GM23338 (cell line): ENCODE results near the gene DNAJC17. TPM values are rescaled to one million over a fixed set of nuclear protein-coding genes. Genes with fewer than 3 reads are reported as not detected.

ENCODE experiments used
- ATAC-seq: fragments of 200-7000 bp; cut with Tn5 transposase; 3 replicates; pipeline ENCODE4 v1.9.1; 2020
- DNase-seq: peaks from one replicate; pipeline ENCODE4 v3.0.0-alpha.2; 2015; ENCODE audit warnings: low spot score
- H2AFZ ChIP-seq: fragments of 200-600 bp; sonication (generic); 2 replicates; pipeline ENCODE4 v1.8.0; 2016; ENCODE audit warnings: antibody characterized with exemption, mild to moderate bottlenecking, moderate library complexity
- H3F3A ChIP-seq: fragments of 200-600 bp; sonication (generic); replicated peaks from 2 replicates; pipeline ENCODE4 v1.8.0; 2017; ENCODE audit warnings: antibody characterized with exemption, mixed run types, low read depth
- H3K27ac ChIP-seq: fragments of 200-600 bp; sonication (generic); 2 replicates; pipeline ENCODE4 v1.6.1; 2016; ENCODE audit warnings: low read depth
- H3K27me3 ChIP-seq: fragments of 200-600 bp; sonication (generic); 2 replicates; pipeline ENCODE4 v1.8.0; 2016; ENCODE audit warnings: mild to moderate bottlenecking, mixed run types, moderate library complexity; ENCODE audit not compliant: insufficient read depth
- H3K36me3 ChIP-seq: fragments of 200-600 bp; sonication (generic); 2 replicates; pipeline ENCODE4 v1.8.0; 2016; ENCODE audit warnings: mild to moderate bottlenecking; ENCODE audit not compliant: insufficient read depth
- H3K4me1 ChIP-seq: fragments of 200-600 bp; sonication (generic); 2 replicates; pipeline ENCODE4 v1.8.0; 2016; ENCODE audit warnings: mild to moderate bottlenecking, moderate library complexity; ENCODE audit not compliant: insufficient read depth
- H3K4me2 ChIP-seq: fragments of 200-600 bp; sonication (generic); 2 replicates; pipeline ENCODE4 v1.7.1; 2017; ENCODE audit warnings: mixed run types
- H3K4me3 ChIP-seq: fragments of 200-600 bp; sonication (generic); 2 replicates; pipeline ENCODE4 v1.6.1; 2016; ENCODE audit warnings: mixed run types
- H3K79me2 ChIP-seq: fragments of 200-600 bp; sonication (generic); replicated peaks from 2 replicates; pipeline ENCODE4 v1.8.0; 2017; ENCODE audit warnings: mild to moderate bottlenecking; ENCODE audit not compliant: insufficient read depth
- H3K9me2 ChIP-seq: fragments of 200-600 bp; sonication (generic); 2 replicates; pipeline ENCODE4 v1.8.0; 2017; ENCODE audit not compliant: insufficient read depth
- H4K20me1 ChIP-seq: fragments of 200-600 bp; sonication (generic); replicated peaks from 2 replicates; pipeline ENCODE4 v1.8.0; 2017; ENCODE audit warnings: mild to moderate bottlenecking; ENCODE audit not compliant: insufficient read depth
- H3K27ac Mint-ChIP-seq: 2 replicates; pipeline ENCODE4 v1.8.0; 2020; ENCODE audit warnings: inconsistent platforms, mild to moderate bottlenecking, moderate library complexity, mixed read lengths
- H3K27me3 Mint-ChIP-seq: 3 replicates; pipeline ENCODE4 v1.8.0; 2022; ENCODE audit warnings: low read depth, mild to moderate bottlenecking, moderate library complexity, mixed read lengths, inconsistent platforms; ENCODE audit not compliant: insufficient read depth, poor library complexity
- H3K36me3 Mint-ChIP-seq: 3 replicates; pipeline ENCODE4 v1.8.0; 2021; ENCODE audit warnings: low read depth, mild to moderate bottlenecking, inconsistent platforms, moderate library complexity, mixed read lengths
- H3K4me1 Mint-ChIP-seq: 3 replicates; pipeline ENCODE4 v1.8.0; 2020; ENCODE audit warnings: mild to moderate bottlenecking, inconsistent platforms, mixed read lengths
- H3K4me3 Mint-ChIP-seq: 3 replicates; pipeline ENCODE4 v1.8.0; 2021; ENCODE audit warnings: moderate library complexity, mild to moderate bottlenecking, inconsistent platforms, mixed read lengths
- H3K9me3 Mint-ChIP-seq: 3 replicates; pipeline ENCODE4 v1.8.0; 2020; ENCODE audit warnings: moderate library complexity, mild to moderate bottlenecking, inconsistent platforms, mixed read lengths
- EZH2phosphoT487 ChIP-seq: fragments of 200-600 bp; sonication (generic); IDR thresholded peaks from one replicate; pipeline ENCODE4 v1.8.1; 2018; ENCODE audit warnings: antibody characterized with exemption; ENCODE audit not compliant: unreplicated experiment
- JUNB ChIP-seq: IDR thresholded peaks from one replicate; pipeline ENCODE4 v1.6.1; 2016; ENCODE audit warnings: antibody characterized with exemption; ENCODE audit not compliant: unreplicated experiment
- NANOG ChIP-seq: IDR thresholded peaks from 2 replicates; pipeline ENCODE4 v1.6.1; 2016; ENCODE audit warnings: antibody characterized with exemption, borderline replicate concordance
- POLR2AphosphoS5 ChIP-seq: IDR thresholded peaks from 2 replicates; pipeline ENCODE4 v1.6.1; 2016; ENCODE audit warnings: antibody characterized with exemption, low read depth
- ZNF331 ChIP-seq: fragments of 250-450 bp; sonication (Bioruptor Pico); IDR thresholded peaks from 2 replicates; pipeline ENCODE4 v1.5.0; 2020; ENCODE audit warnings: low read depth, mild to moderate bottlenecking, moderate library complexity
- polyA plus RNA-seq: library from polyadenylated mRNA; unstranded; fragments of >200 nt; fragmentation: Nextera tagmentation; extraction: Ambion mirVana; gene quantifications from 2 replicates; pipeline ENCODE4 v1.2.1, GENCODE V29; 2016
- total RNA-seq: library from RNA; depleted of rRNA; stranded (reverse); fragments of >200 nt; shearing (Covaris generic); gene quantifications from 2 replicates; pipeline ENCODE4 v1.2.3, GENCODE V29; 2014
- TF ChIP-seq, protein P1 (sequence below): IDR thresholded peaks from 2 replicates; pipeline ENCODE4 v1.6.1; 2016; ENCODE audit warnings: antibody characterized with exemption
- TF ChIP-seq, protein P2 (sequence below): fragments of 250-450 bp; sonication (Bioruptor Pico); IDR thresholded peaks from 2 replicates; pipeline ENCODE4 v1.5.0; 2020; ENCODE audit warnings: mild to moderate bottlenecking, moderate library complexity
- TF ChIP-seq, protein P3 (sequence below), 2 experiments: fragments of 200-600 bp in 1 of 2; sonication (generic) in 1 of 2; conservative IDR thresholded peaks; 2 replicates each; pipeline versions ENCODE4 v1.5.1 to v1.6.1; 2016 to 2017; ENCODE audit warnings: antibody characterized with exemption in 2 of 2, low read depth in 2 of 2, mild to moderate bottlenecking in 2 of 2, moderate library complexity in 1 of 2
- TF ChIP-seq, protein P4 (sequence below): IDR thresholded peaks from one replicate; pipeline ENCODE4 v1.6.1; 2018; ENCODE audit warnings: antibody characterized with exemption; ENCODE audit not compliant: unreplicated experiment

Gene DNAJC17
- total and polyA plus RNA-seq, 2 experiments from 2014 or later = 23.0 to 77.6 TPM

DNA sequence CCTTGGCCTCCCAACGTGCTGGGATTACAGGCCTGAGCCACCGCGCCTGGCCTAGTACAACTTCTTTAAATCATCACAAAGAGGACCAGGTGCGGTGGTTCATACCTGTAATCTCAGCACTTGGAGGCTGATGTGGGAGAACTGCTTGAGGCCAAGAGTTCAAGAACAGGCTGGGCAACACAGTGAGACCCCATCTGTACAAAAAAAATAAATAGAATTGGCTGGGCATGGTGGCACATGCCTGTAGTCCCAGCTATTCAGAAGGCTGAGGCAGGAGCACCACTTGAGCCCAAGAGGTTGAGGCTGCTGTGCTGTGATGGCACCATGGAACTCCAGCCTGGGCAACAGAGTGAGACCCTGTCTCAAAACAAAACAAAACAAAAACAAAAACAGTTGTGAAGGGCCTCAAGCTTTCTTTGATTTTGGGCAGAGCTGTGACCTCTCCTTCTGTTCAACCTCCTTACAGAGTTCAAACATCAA is 58.1 kb downstream of the DNAJC17 start:
- TF ChIP-seq, protein P1, sequence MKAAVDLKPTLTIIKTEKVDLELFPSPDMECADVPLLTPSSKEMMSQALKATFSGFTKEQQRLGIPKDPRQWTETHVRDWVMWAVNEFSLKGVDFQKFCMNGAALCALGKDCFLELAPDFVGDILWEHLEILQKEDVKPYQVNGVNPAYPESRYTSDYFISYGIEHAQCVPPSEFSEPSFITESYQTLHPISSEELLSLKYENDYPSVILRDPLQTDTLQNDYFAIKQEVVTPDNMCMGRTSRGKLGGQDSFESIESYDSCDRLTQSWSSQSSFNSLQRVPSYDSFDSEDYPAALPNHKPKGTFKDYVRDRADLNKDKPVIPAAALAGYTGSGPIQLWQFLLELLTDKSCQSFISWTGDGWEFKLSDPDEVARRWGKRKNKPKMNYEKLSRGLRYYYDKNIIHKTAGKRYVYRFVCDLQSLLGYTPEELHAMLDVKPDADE = no peak
- TF ChIP-seq, protein P2, sequence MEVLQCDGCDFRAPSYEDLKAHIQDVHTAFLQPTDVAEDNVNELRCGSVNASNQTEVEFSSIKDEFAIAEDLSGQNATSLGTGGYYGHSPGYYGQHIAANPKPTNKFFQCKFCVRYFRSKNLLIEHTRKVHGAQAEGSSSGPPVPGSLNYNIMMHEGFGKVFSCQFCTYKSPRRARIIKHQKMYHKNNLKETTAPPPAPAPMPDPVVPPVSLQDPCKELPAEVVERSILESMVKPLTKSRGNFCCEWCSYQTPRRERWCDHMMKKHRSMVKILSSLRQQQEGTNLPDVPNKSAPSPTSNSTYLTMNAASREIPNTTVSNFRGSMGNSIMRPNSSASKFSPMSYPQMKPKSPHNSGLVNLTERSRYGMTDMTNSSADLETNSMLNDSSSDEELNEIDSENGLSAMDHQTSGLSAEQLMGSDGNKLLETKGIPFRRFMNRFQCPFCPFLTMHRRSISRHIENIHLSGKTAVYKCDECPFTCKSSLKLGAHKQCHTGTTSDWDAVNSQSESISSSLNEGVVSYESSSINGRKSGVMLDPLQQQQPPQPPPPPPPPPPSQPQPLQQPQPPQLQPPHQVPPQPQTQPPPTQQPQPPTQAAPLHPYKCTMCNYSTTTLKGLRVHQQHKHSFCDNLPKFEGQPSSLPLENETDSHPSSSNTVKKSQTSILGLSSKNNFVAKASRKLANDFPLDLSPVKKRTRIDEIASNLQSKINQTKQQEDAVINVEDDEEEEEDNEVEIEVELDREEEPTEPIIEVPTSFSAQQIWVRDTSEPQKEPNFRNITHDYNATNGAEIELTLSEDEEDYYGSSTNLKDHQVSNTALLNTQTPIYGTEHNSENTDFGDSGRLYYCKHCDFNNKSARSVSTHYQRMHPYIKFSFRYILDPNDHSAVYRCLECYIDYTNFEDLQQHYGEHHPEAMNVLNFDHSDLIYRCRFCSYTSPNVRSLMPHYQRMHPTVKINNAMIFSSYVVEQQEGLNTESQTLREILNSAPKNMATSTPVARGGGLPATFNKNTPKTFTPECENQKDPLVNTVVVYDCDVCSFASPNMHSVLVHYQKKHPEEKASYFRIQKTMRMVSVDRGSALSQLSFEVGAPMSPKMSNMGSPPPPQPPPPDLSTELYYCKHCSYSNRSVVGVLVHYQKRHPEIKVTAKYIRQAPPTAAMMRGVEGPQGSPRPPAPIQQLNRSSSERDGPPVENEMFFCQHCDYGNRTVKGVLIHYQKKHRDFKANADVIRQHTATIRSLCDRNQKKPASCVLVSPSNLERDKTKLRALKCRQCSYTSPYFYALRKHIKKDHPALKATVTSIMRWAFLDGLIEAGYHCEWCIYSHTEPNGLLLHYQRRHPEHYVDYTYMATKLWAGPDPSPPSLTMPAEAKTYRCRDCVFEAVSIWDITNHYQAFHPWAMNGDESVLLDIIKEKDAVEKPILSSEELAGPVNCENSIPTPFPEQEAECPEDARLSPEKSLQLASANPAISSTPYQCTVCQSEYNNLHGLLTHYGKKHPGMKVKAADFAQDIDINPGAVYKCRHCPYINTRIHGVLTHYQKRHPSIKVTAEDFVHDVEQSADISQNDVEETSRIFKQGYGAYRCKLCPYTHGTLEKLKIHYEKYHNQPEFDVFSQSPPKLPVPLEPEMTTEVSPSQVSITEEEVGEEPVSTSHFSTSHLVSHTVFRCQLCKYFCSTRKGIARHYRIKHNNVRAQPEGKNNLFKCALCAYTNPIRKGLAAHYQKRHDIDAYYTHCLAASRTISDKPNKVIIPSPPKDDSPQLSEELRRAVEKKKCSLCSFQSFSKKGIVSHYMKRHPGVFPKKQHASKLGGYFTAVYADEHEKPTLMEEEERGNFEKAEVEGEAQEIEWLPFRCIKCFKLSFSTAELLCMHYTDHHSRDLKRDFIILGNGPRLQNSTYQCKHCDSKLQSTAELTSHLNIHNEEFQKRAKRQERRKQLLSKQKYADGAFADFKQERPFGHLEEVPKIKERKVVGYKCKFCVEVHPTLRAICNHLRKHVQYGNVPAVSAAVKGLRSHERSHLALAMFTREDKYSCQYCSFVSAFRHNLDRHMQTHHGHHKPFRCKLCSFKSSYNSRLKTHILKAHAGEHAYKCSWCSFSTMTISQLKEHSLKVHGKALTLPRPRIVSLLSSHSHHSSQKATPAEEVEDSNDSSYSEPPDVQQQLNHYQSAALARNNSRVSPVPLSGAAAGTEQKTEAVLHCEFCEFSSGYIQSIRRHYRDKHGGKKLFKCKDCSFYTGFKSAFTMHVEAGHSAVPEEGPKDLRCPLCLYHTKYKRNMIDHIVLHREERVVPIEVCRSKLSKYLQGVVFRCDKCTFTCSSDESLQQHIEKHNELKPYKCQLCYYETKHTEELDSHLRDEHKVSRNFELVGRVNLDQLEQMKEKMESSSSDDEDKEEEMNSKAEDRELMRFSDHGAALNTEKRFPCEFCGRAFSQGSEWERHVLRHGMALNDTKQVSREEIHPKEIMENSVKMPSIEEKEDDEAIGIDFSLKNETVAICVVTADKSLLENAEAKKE (CRISPR knock-in tag) = no peak
- no peak for TF ChIP-seq JUNB
- TF ChIP-seq POLR2AphosphoS5 = no peak
- no peak for TF ChIP-seq EZH2phosphoT487
- TF ChIP-seq, protein P3, sequence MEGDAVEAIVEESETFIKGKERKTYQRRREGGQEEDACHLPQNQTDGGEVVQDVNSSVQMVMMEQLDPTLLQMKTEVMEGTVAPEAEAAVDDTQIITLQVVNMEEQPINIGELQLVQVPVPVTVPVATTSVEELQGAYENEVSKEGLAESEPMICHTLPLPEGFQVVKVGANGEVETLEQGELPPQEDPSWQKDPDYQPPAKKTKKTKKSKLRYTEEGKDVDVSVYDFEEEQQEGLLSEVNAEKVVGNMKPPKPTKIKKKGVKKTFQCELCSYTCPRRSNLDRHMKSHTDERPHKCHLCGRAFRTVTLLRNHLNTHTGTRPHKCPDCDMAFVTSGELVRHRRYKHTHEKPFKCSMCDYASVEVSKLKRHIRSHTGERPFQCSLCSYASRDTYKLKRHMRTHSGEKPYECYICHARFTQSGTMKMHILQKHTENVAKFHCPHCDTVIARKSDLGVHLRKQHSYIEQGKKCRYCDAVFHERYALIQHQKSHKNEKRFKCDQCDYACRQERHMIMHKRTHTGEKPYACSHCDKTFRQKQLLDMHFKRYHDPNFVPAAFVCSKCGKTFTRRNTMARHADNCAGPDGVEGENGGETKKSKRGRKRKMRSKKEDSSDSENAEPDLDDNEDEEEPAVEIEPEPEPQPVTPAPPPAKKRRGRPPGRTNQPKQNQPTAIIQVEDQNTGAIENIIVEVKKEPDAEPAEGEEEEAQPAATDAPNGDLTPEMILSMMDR (conservative IDR thresholded peaks at IDR 0.05; ENCODE audit: low read depth in 2 of 2) = no peak
- no peak for TF ChIP-seq ZNF331 (CRISPR knock-in tag)
- TF ChIP-seq, protein P4, sequence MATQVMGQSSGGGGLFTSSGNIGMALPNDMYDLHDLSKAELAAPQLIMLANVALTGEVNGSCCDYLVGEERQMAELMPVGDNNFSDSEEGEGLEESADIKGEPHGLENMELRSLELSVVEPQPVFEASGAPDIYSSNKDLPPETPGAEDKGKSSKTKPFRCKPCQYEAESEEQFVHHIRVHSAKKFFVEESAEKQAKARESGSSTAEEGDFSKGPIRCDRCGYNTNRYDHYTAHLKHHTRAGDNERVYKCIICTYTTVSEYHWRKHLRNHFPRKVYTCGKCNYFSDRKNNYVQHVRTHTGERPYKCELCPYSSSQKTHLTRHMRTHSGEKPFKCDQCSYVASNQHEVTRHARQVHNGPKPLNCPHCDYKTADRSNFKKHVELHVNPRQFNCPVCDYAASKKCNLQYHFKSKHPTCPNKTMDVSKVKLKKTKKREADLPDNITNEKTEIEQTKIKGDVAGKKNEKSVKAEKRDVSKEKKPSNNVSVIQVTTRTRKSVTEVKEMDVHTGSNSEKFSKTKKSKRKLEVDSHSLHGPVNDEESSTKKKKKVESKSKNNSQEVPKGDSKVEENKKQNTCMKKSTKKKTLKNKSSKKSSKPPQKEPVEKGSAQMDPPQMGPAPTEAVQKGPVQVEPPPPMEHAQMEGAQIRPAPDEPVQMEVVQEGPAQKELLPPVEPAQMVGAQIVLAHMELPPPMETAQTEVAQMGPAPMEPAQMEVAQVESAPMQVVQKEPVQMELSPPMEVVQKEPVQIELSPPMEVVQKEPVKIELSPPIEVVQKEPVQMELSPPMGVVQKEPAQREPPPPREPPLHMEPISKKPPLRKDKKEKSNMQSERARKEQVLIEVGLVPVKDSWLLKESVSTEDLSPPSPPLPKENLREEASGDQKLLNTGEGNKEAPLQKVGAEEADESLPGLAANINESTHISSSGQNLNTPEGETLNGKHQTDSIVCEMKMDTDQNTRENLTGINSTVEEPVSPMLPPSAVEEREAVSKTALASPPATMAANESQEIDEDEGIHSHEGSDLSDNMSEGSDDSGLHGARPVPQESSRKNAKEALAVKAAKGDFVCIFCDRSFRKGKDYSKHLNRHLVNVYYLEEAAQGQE = no peak
- TF ChIP-seq NANOG = no peak
- H3K27ac Mint-ChIP-seq = no peak overlapping the region
- no peak for ATAC-seq

More for the DNA sequence above, 58.1 kb downstream of the DNAJC17 start:
- Histone ChIP-seq H3K4me2 (no peak overlapping the region), H3K4me3 (no peak overlapping the region), H2AFZ (no peak overlapping the region), H3K79me2 (peaks cover 20% of the 10 kb centered on the region), H3F3A (no peaks in the 10 kb centered on the region), H4K20me1 (no peaks in the 10 kb centered on the region), H3K27ac (no peak overlapping the region), H3K9me2 (no peaks in the 10 kb centered on the region), H3K36me3 (no peaks in the 10 kb centered on the region; the same call in 1 of the 2 replicates), H3K4me1 (peaks cover 3% of the 10 kb centered on the region; the same call in 1 of the 2 replicates), H3K27me3 (no peaks in the 10 kb centered on the region)
- Mint-ChIP-seq H3K36me3 (peaks cover 17% of the 10 kb centered on the region), H3K9me3 (no peaks in the 10 kb centered on the region), H3K27me3 (peaks cover 6% of the 10 kb centered on the region), H3K4me1 (peaks cover 18% of the 10 kb centered on the region), H3K4me3 (no peak overlapping the region)
- DNase-seq = no peak
